ENCODE results near the gene THRSP. TPM values are rescaled to one million over a fixed set of nuclear protein-coding genes. Genes with fewer than 3 reads are reported as not detected.

THRSP gene
- total RNA-seq, 1 donor from 2014 or later = not detected

- DNase-seq (ENCODE audit: low read depth) = no peak
- Histone ChIP-seq H3K36me3 (ENCODE audit: control insufficient read depth, insufficient read depth, low read length) (no peaks in the 10 kb centered on the region), H3K27me3 (ENCODE audit: control insufficient read depth, insufficient read depth, low read length) (no peaks in the 10 kb centered on the region), H3K4me3 (ENCODE audit: low read depth, low read length) (no peak overlapping the region)
- no peak for TF ChIP-seq CTCF (IDR thresholded peaks at IDR 0.05; ENCODE audit: insufficient read depth, low read length, poor library complexity, severe bottlenecking)
These were observed 36.0 kb downstream of the THRSP start for GRCh38 chr11:78099666-78100065.

GRCh38 chr11:78100261-78100660 lies 36.6 kb downstream of the THRSP start:
- no peak for DNase-seq (ENCODE audit: low read depth)
- Histone ChIP-seq H3K27me3 (ENCODE audit: control insufficient read depth, insufficient read depth, low read length) (no peaks in the 10 kb centered on the region), H3K36me3 (ENCODE audit: control insufficient read depth, insufficient read depth, low read length) (no peaks in the 10 kb centered on the region), H3K4me3 (ENCODE audit: low read depth, low read length) (no peak overlapping the region)
- TF ChIP-seq CTCF (IDR thresholded peaks at IDR 0.05; ENCODE audit: insufficient read depth, low read length, poor library complexity, severe bottlenecking) = no peak

GRCh38 chr11:78100676-78101472 lies 37.2 kb downstream of the THRSP start:
- no peaks in the 10 kb centered on the region for H3K36me3 ChIP-seq (ENCODE audit: control insufficient read depth, insufficient read depth, low read length)
- DNase-seq (ENCODE audit: low read depth) = no peak

GRCh38 chr11:78109081-78110015 lies 45.7 kb downstream of the THRSP start:
- TF ChIP-seq CTCF (IDR thresholded peaks at IDR 0.05; ENCODE audit: insufficient read depth, low read length, poor library complexity, severe bottlenecking) = no peak
- DNase-seq (ENCODE audit: low read depth) = no peak
- no peaks in the 10 kb centered on the region for H3K36me3 ChIP-seq (ENCODE audit: control insufficient read depth, insufficient read depth, low read length)
- H3K27me3 ChIP-seq (ENCODE audit: control insufficient read depth, insufficient read depth, low read length) = no peaks in the 10 kb centered on the region
- H3K4me3 ChIP-seq (ENCODE audit: low read depth, low read length) = no peak overlapping the region

More at GRCh38 chr11:78100676-78101472, 37.2 kb downstream of the THRSP start:
- Histone ChIP-seq H3K4me3 (ENCODE audit: low read depth, low read length) (no peak overlapping the region), H3K27me3 (ENCODE audit: control insufficient read depth, insufficient read depth, low read length) (no peaks in the 10 kb centered on the region)
- no peak for TF ChIP-seq CTCF (IDR thresholded peaks at IDR 0.05; ENCODE audit: insufficient read depth, low read length, poor library complexity, severe bottlenecking)

- Histone ChIP-seq H3K36me3 (ENCODE audit: control insufficient read depth, insufficient read depth, low read length) (no peaks in the 10 kb centered on the region), H3K4me3 (ENCODE audit: low read depth, low read length) (no peak overlapping the region), H3K27me3 (ENCODE audit: control insufficient read depth, insufficient read depth, low read length) (no peaks in the 10 kb centered on the region)
- no peak for TF ChIP-seq CTCF (IDR thresholded peaks at IDR 0.05; ENCODE audit: insufficient read depth, low read length, poor library complexity, severe bottlenecking)
- no peak for DNase-seq (ENCODE audit: low read depth)
These were observed 46.7 kb downstream of the THRSP start for GRCh38 chr11:78110351-78110750.

All from kidney epithelial cell (primary cell).